Measurements from ENCODE around the gene C1orf53. TPM values are rescaled to one million over a fixed set of nuclear protein-coding genes. Genes with fewer than 3 reads are reported as not detected.

The C1orf53 gene
- total and polyA plus RNA-seq, 2 of the 13 experiments (the other 11 are each of a cell fraction or from before 2014, with no cell fraction given): 5.8 to 10.1 TPM

DNA sequence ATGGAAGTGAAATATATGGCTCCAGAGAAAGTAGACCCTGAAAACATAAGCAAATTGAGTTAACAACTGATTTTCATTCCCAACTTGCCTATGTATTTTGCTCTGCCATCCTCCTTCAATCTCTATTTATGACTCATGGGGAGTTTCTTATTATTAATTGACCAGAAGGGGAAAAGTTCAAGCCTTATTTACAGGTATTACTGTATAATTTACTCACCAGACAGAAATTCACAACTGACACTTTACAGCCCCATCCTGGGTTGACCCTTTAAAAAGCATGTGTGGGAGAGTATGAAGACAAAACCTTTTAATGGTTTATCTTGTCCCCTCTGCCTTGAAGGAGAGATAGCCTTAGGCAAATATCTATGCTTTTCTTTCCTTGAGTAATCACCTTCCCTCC lies 39.8 kb upstream of the C1orf53 start:
- Histone ChIP-seq H3K36me3 (replicated peaks in 1 of 2; ENCODE audit: control insufficient read depth in 1 of 2, insufficient read depth in 2 of 2, low read length in 2 of 2) (no peaks in the 10 kb centered on the region), H3K9me3 (ENCODE audit: low read length) (no peaks in the 10 kb centered on the region), H3K4me1 (ENCODE audit: insufficient read depth, low read length) (no peaks in the 10 kb centered on the region), H3K9ac (ENCODE audit: insufficient read depth, low read depth, low read length) (no peak overlapping the region), H3K4me2 (ENCODE audit: low read depth, low read length) (no peak overlapping the region), H3K27me3 (ENCODE audit: control insufficient read depth in 1 of 2, insufficient read depth in 2 of 2, low read length in 2 of 2) (no peaks in the 10 kb centered on the region), H3K79me2 (ENCODE audit: insufficient read depth, low read length) (no peaks in the 10 kb centered on the region), H3K4me3 (replicated peaks in 1 of 3; ENCODE audit: insufficient read depth in 1 of 3, low read depth in 2 of 3, low read length in 3 of 3) (no peak overlapping the region), H4K20me1 (ENCODE audit: insufficient read depth, low read length) (no peaks in the 10 kb centered on the region), H3K27ac (ENCODE audit: extremely low read length, insufficient read depth, low read length) (no peak overlapping the region), H2AFZ (ENCODE audit: low read length) (no peak overlapping the region)
- FAIRE-seq (no peak), ATAC-seq (no peak), DNase-seq (ENCODE audit: low spot score) (no peak)
- in situ Hi-C loops (cut with HindIII; ENCODE audit: extremely low pct_ligation_motif_present, low pct_unique_long_range_greater_than_20kb): no loop called here
- intact Hi-C loops (cut with micrococcal nuclease; ENCODE audit: unreplicated experiment): loop anchor here (10.0 kb wide), 1 partner anchor 88 kb away; the partner anchor contains the start of gene DENND1B
- BruUV-seq (replicated peaks): no TSS peak
- POLR2A ChIA-PET: no interaction called here
- CTCF ChIA-PET (ENCODE audit: low intra/inter-chr PET ratio, low total read pairs): no interaction called here
- TF ChIP-seq ZNF678 (CRISPR knock-in tag; IDR thresholded peaks at IDR 0.05): no peak
- TF ChIP-seq, protein P1, sequence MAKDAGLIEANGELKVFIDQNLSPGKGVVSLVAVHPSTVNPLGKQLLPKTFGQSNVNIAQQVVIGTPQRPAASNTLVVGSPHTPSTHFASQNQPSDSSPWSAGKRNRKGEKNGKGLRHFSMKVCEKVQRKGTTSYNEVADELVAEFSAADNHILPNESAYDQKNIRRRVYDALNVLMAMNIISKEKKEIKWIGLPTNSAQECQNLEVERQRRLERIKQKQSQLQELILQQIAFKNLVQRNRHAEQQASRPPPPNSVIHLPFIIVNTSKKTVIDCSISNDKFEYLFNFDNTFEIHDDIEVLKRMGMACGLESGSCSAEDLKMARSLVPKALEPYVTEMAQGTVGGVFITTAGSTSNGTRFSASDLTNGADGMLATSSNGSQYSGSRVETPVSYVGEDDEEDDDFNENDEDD (CRISPR knock-in tag; IDR thresholded peaks at IDR 0.05; ENCODE audit: borderline replicate concordance): no peak
- TF ChIP-seq, protein P2, sequence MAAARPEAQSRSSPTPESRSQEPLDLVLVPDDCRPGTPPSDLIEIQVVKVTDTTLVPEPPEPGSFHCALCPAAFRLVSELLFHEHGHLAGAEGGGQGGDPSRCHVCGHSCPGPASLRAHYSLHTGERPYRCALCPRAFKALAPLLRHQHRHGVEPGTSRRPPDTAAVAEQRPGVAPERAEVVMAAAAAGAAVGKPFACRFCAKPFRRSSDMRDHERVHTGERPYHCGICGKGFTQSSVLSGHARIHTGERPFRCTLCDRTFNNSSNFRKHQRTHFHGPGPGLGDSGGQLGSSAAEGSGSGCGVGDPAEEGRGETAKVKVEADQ (CRISPR knock-in tag; IDR thresholded peaks at IDR 0.05; ENCODE audit: borderline replicate concordance): no peak
- TF ChIP-seq ZMYM2 (CRISPR knock-in tag; IDR thresholded peaks at IDR 0.05): no peak
- TF ChIP-seq, protein P3, sequence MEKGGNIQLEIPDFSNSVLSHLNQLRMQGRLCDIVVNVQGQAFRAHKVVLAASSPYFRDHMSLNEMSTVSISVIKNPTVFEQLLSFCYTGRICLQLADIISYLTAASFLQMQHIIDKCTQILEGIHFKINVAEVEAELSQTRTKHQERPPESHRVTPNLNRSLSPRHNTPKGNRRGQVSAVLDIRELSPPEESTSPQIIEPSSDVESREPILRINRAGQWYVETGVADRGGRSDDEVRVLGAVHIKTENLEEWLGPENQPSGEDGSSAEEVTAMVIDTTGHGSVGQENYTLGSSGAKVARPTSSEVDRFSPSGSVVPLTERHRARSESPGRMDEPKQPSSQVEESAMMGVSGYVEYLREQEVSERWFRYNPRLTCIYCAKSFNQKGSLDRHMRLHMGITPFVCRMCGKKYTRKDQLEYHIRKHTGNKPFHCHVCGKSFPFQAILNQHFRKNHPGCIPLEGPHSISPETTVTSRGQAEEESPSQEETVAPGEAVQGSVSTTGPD (CRISPR knock-in tag; IDR thresholded peaks at IDR 0.05): no peak
- no peak for TF ChIP-seq SAFB2 (CRISPR knock-in tag; IDR thresholded peaks at IDR 0.05; ENCODE audit: borderline replicate concordance, low read depth)
- no peak for TF ChIP-seq ARNT (IDR thresholded peaks at IDR 0.05)
- TF ChIP-seq, protein P4, sequence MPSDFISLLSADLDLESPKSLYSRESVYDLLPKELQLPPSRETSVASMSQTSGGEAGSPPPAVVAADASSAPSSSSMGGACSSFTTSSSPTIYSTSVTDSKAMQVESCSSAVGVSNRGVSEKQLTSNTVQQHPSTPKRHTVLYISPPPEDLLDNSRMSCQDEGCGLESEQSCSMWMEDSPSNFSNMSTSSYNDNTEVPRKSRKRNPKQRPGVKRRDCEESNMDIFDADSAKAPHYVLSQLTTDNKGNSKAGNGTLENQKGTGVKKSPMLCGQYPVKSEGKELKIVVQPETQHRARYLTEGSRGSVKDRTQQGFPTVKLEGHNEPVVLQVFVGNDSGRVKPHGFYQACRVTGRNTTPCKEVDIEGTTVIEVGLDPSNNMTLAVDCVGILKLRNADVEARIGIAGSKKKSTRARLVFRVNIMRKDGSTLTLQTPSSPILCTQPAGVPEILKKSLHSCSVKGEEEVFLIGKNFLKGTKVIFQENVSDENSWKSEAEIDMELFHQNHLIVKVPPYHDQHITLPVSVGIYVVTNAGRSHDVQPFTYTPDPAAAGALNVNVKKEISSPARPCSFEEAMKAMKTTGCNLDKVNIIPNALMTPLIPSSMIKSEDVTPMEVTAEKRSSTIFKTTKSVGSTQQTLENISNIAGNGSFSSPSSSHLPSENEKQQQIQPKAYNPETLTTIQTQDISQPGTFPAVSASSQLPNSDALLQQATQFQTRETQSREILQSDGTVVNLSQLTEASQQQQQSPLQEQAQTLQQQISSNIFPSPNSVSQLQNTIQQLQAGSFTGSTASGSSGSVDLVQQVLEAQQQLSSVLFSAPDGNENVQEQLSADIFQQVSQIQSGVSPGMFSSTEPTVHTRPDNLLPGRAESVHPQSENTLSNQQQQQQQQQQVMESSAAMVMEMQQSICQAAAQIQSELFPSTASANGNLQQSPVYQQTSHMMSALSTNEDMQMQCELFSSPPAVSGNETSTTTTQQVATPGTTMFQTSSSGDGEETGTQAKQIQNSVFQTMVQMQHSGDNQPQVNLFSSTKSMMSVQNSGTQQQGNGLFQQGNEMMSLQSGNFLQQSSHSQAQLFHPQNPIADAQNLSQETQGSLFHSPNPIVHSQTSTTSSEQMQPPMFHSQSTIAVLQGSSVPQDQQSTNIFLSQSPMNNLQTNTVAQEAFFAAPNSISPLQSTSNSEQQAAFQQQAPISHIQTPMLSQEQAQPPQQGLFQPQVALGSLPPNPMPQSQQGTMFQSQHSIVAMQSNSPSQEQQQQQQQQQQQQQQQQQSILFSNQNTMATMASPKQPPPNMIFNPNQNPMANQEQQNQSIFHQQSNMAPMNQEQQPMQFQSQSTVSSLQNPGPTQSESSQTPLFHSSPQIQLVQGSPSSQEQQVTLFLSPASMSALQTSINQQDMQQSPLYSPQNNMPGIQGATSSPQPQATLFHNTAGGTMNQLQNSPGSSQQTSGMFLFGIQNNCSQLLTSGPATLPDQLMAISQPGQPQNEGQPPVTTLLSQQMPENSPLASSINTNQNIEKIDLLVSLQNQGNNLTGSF (CRISPR knock-in tag; IDR thresholded peaks at IDR 0.05): no peak
- TF ChIP-seq NFYB (CRISPR knock-in tag; IDR thresholded peaks at IDR 0.05): no peak
- no peak for TF ChIP-seq SIX4 (CRISPR knock-in tag; IDR thresholded peaks at IDR 0.05)
- no peak for TF ChIP-seq ZNF674 (CRISPR knock-in tag; IDR thresholded peaks at IDR 0.05; ENCODE audit: low read depth)
- TF ChIP-seq SIN3B (IDR thresholded peaks at IDR 0.05; ENCODE audit: low read length): no peak
- TF ChIP-seq MTF1 (CRISPR knock-in tag; IDR thresholded peaks at IDR 0.05): no peak
- TF ChIP-seq DR1 (CRISPR knock-in tag; IDR thresholded peaks at IDR 0.05): no peak
- TF ChIP-seq NBN (conservative IDR thresholded peaks at IDR 0.05): no peak

Measured in HepG2 (cell line).